H9 (cell line): Measurements from ENCODE around the gene MTNR1A. TPM values are rescaled to one million over a fixed set of nuclear protein-coding genes. Genes with fewer than 3 reads are reported as not detected.

Experiments
- DNase-seq: peaks from one replicate; pipeline ENCODE4 v3.0.0-alpha.2; 2017
- H2AFZ ChIP-seq: one replicate; pipeline ENCODE4 v1.6.1; 2013; ENCODE audit warnings: mild to moderate bottlenecking, low read length, control low read depth, moderate library complexity
- H2AK5ac ChIP-seq: 2 replicates; pipeline ENCODE4 v1.6.1; 2013; ENCODE audit warnings: low read length, control low read depth, mixed read lengths; ENCODE audit not compliant: insufficient read length
- H2BK120ac ChIP-seq: one replicate; pipeline ENCODE4 v1.6.1; 2013; ENCODE audit warnings: low read depth, mild to moderate bottlenecking, low read length, control low read depth, inconsistent platforms; ENCODE audit not compliant: poor library complexity, severe bottlenecking
- H2BK12ac ChIP-seq: 2 replicates; pipeline ENCODE4 v1.6.1; 2013; ENCODE audit warnings: low read length, control low read depth, mixed read lengths, low read depth; ENCODE audit not compliant: insufficient read length
- H2BK15ac ChIP-seq: 2 replicates; pipeline ENCODE4 v1.6.1; 2013; ENCODE audit warnings: low read depth, low read length, control low read depth
- H2BK20ac ChIP-seq: one replicate; pipeline ENCODE4 v1.6.1; 2013; ENCODE audit warnings: low read depth, mild to moderate bottlenecking, low read length, control low read depth, inconsistent platforms; ENCODE audit not compliant: poor library complexity, severe bottlenecking
- H2BK5ac ChIP-seq: 2 replicates; pipeline ENCODE4 v1.6.1; 2013; ENCODE audit warnings: low read length, control low read depth, mixed read lengths; ENCODE audit not compliant: insufficient read length
- H3K14ac ChIP-seq: 2 replicates; pipeline ENCODE4 v1.6.1; 2013; ENCODE audit warnings: low read length, control low read depth; ENCODE audit not compliant: insufficient read depth
- H3K18ac ChIP-seq: 2 replicates; pipeline ENCODE4 v1.6.1; 2013; ENCODE audit warnings: low read depth, mild to moderate bottlenecking, mixed read lengths, low read length, control low read depth; ENCODE audit not compliant: insufficient read length
- H3K23ac ChIP-seq: 2 replicates; pipeline ENCODE4 v1.6.1; 2013; ENCODE audit warnings: low read length, control low read depth, mixed read lengths, low read depth; ENCODE audit not compliant: insufficient read length
- H3K23me2 ChIP-seq: 2 replicates; pipeline ENCODE4 v1.6.1; 2013; ENCODE audit warnings: low read depth, mild to moderate bottlenecking, mixed read lengths, low read length, control low read depth; ENCODE audit not compliant: insufficient read length, poor library complexity, severe bottlenecking
- H3K27ac ChIP-seq: 2 replicates; pipeline ENCODE4 v1.5.1; 2013; ENCODE audit warnings: low read length, control low read depth, mixed read lengths, low read depth; ENCODE audit not compliant: insufficient read length
- H3K27me3 ChIP-seq: 2 replicates; pipeline ENCODE4 v1.6.1; 2013; ENCODE audit warnings: low read length, control low read depth, inconsistent platforms; ENCODE audit not compliant: insufficient read depth
- H3K4ac ChIP-seq: 2 replicates; pipeline ENCODE4 v1.6.1; 2013; ENCODE audit warnings: low read depth, mild to moderate bottlenecking, control low read depth, inconsistent platforms, low read length, moderate library complexity
- H3K4me1 ChIP-seq: 2 replicates; pipeline ENCODE4 v1.6.1; 2013; ENCODE audit warnings: low read length, control low read depth, inconsistent platforms; ENCODE audit not compliant: insufficient read depth
- H3K4me2 ChIP-seq: 2 replicates; pipeline ENCODE4 v1.6.1; 2013; ENCODE audit warnings: low read length, control low read depth, mixed read lengths; ENCODE audit not compliant: insufficient read length, insufficient read depth
- H3K56ac ChIP-seq: 2 replicates; pipeline ENCODE4 v1.6.1; 2013; ENCODE audit warnings: low read depth, mild to moderate bottlenecking, mixed read lengths, low read length, control low read depth; ENCODE audit not compliant: insufficient read length
- H3K79me1 ChIP-seq: 2 replicates; pipeline ENCODE4 v1.6.1; 2013; ENCODE audit warnings: low read depth, mild to moderate bottlenecking, moderate library complexity, low read length, control low read depth, inconsistent platforms; ENCODE audit not compliant: insufficient read depth, poor library complexity, severe bottlenecking
- H3K79me2 ChIP-seq: 2 replicates; pipeline ENCODE4 v1.6.1; 2013; ENCODE audit warnings: low read length, control low read depth, inconsistent platforms; ENCODE audit not compliant: insufficient read depth
- H3K9ac ChIP-seq: 2 replicates; pipeline ENCODE4 v1.6.1; 2013; ENCODE audit warnings: low read length, control low read depth, mixed read lengths; ENCODE audit not compliant: insufficient read length; ENCODE audit errors: extremely low read depth
- H3K9me3 ChIP-seq: one replicate; pipeline ENCODE4 v1.6.1; 2013; ENCODE audit warnings: low read depth, low read length, inconsistent platforms; ENCODE audit not compliant: control insufficient read depth
- H3T11ph ChIP-seq: one replicate; pipeline ENCODE4 v1.6.1; 2013; ENCODE audit warnings: mild to moderate bottlenecking, low read length, control low read depth, inconsistent platforms
- H4K20me1 ChIP-seq: one replicate; pipeline ENCODE4 v1.6.1; 2013; ENCODE audit not compliant: control insufficient read depth, insufficient read length, insufficient read depth
- H4K5ac ChIP-seq: 2 replicates; pipeline ENCODE4 v1.6.1; 2013; ENCODE audit warnings: low read depth, mild to moderate bottlenecking, mixed read lengths, low read length, control low read depth; ENCODE audit not compliant: insufficient read length
- H4K8ac ChIP-seq: replicated peaks from 2 replicates; pipeline ENCODE4 v1.6.1; 2013; ENCODE audit warnings: low read length, control low read depth, mixed read lengths, low read depth; ENCODE audit not compliant: insufficient read length
- H4K91ac ChIP-seq: 2 replicates; pipeline ENCODE4 v1.6.1; 2013; ENCODE audit warnings: low read depth, mild to moderate bottlenecking, moderate library complexity, mixed read lengths, low read length, control low read depth; ENCODE audit not compliant: insufficient read length
- H3K27ac Mint-ChIP-seq, 3 experiments: 2 replicates in 2 of 3; 3 replicates in 1 of 3; pipeline ENCODE4 v1.8.0; 2020 to 2021; ENCODE audit warnings: mixed read lengths in 3 of 3, mild to moderate bottlenecking in 1 of 3, moderate library complexity in 1 of 3
- H3K27me3 Mint-ChIP-seq: 2 replicates; pipeline ENCODE4 v1.8.0; 2021; ENCODE audit warnings: low read depth, mild to moderate bottlenecking, moderate library complexity, mixed read lengths
- H3K36me3 Mint-ChIP-seq, 3 experiments: 2 replicates in 2 of 3; 3 replicates in 1 of 3; pipeline ENCODE4 v1.8.0; 2020 to 2021; ENCODE audit warnings: low read depth in 3 of 3, mixed read lengths in 3 of 3; ENCODE audit not compliant: insufficient read depth in 1 of 3
- H3K4me1 Mint-ChIP-seq, 2 experiments: 2 replicates each; pipeline ENCODE4 v1.8.0; 2020; ENCODE audit warnings: mixed read lengths in 2 of 2
- H3K4me3 Mint-ChIP-seq, 2 experiments: 2 replicates in 1 of 2; 3 replicates in 1 of 2; pipeline ENCODE4 v1.8.0; 2020 to 2021; ENCODE audit warnings: mild to moderate bottlenecking in 2 of 2, mixed read lengths in 2 of 2, moderate library complexity in 1 of 2
- H3K9me3 Mint-ChIP-seq, 2 experiments: 2 replicates in 1 of 2; 3 replicates in 1 of 2; pipeline ENCODE4 v1.8.0; 2020; ENCODE audit warnings: mild to moderate bottlenecking in 2 of 2, mixed read lengths in 2 of 2, moderate library complexity in 1 of 2
- CTCF ChIP-seq: fragments of 200-600 bp; sonication (generic); conservative IDR thresholded peaks from 3 replicates; pipeline ENCODE4 v1.8.0; 2021; ENCODE audit warnings: antibody characterized with exemption, mild to moderate bottlenecking
- WGBS: extraction: QIAGEN DNeasy Blood & Tissue Kit; methylation state at CpG from one replicate; pipeline ENCODE4 v1.1.7; 2013; ENCODE audit warnings: missing lambda C conversion rate, low lambda C conversion rate, mixed read lengths; ENCODE audit not compliant: insufficient read length; ENCODE audit errors: extremely low coverage; 5-methylcytosine and 5-hydroxymethylcytosine counted together
- total RNA-seq: library from RNA; stranded (reverse); gene quantifications from 2 replicates; pipeline ENCODE4 v1.2.1, GENCODE V29; 2021

Gene MTNR1A
- total RNA-seq, 1 experiment from 2014 or later, result 0.57 TPM

- no CpG with 5 or more reads among the region's 1 CpG for WGBS
- Histone ChIP-seq H3K27ac (no peak overlapping the region), H4K20me1 (no peaks in the 10 kb centered on the region), H2BK12ac (no peak overlapping the region), H2BK120ac (no peak overlapping the region), H3K18ac (no peak overlapping the region), H3K4me2 (no peak overlapping the region), H4K8ac (no peak overlapping the region), H2BK15ac (no peak overlapping the region), H3K79me2 (no peaks in the 10 kb centered on the region), H3K27me3 (no peaks in the 10 kb centered on the region), H3T11ph (no peak overlapping the region), H2AK5ac (no peak overlapping the region), H3K23me2 (no peaks in the 10 kb centered on the region), H2BK5ac (no peak overlapping the region), H4K5ac (no peak overlapping the region), H3K79me1 (no peaks in the 10 kb centered on the region), H2BK20ac (no peak overlapping the region), H3K4ac (no peak overlapping the region), H3K4me1 (no peaks in the 10 kb centered on the region), H4K91ac (no peak overlapping the region), H3K9me3 (no peaks in the 10 kb centered on the region), H2AFZ (no peak overlapping the region), H3K23ac (no peak overlapping the region), H3K9ac (no peak overlapping the region), H3K56ac (no peak overlapping the region), H3K14ac (no peak overlapping the region)
- Mint-ChIP-seq H3K9me3 (no peaks in the 10 kb centered on the region; a peak in 1 of 5 replicates), H3K27me3 (peaks cover 2% of the 10 kb centered on the region; the same call in 1 of the 2 replicates), H3K4me3 (no peak overlapping the region), H3K27ac (no peak overlapping the region), H3K4me1 (no peaks in the 10 kb centered on the region), H3K36me3 (no peaks in the 10 kb centered on the region)
- no peak for TF ChIP-seq CTCF
- DNase-seq, result no peak
Measured at GRCh38 chr4:186561748-186562147, 6.4 kb upstream of the MTNR1A start.
